H9 (cell line): ENCODE data around the gene PRKCA. TPM values are rescaled to one million over a fixed set of nuclear protein-coding genes. Genes with fewer than 3 reads are reported as not detected.
A peak's percentile ranks its signal among the peaks of the same experiment; 100 is the strongest.

Experiments
- DNase-seq: peaks from one replicate; pipeline ENCODE4 v3.0.0-alpha.2; 2017
- H2AFZ ChIP-seq: one replicate; pipeline ENCODE4 v1.6.1; 2013; ENCODE audit warnings: mild to moderate bottlenecking, low read length, control low read depth, moderate library complexity
- H2AK5ac ChIP-seq: 2 replicates; pipeline ENCODE4 v1.6.1; 2013; ENCODE audit warnings: low read length, control low read depth, mixed read lengths; ENCODE audit not compliant: insufficient read length
- H2BK120ac ChIP-seq: one replicate; pipeline ENCODE4 v1.6.1; 2013; ENCODE audit warnings: low read depth, mild to moderate bottlenecking, low read length, control low read depth, inconsistent platforms; ENCODE audit not compliant: poor library complexity, severe bottlenecking
- H2BK12ac ChIP-seq: 2 replicates; pipeline ENCODE4 v1.6.1; 2013; ENCODE audit warnings: low read length, control low read depth, mixed read lengths, low read depth; ENCODE audit not compliant: insufficient read length
- H2BK15ac ChIP-seq: 2 replicates; pipeline ENCODE4 v1.6.1; 2013; ENCODE audit warnings: low read depth, low read length, control low read depth
- H2BK20ac ChIP-seq: one replicate; pipeline ENCODE4 v1.6.1; 2013; ENCODE audit warnings: low read depth, mild to moderate bottlenecking, low read length, control low read depth, inconsistent platforms; ENCODE audit not compliant: poor library complexity, severe bottlenecking
- H2BK5ac ChIP-seq: 2 replicates; pipeline ENCODE4 v1.6.1; 2013; ENCODE audit warnings: low read length, control low read depth, mixed read lengths; ENCODE audit not compliant: insufficient read length
- H3K14ac ChIP-seq: 2 replicates; pipeline ENCODE4 v1.6.1; 2013; ENCODE audit warnings: low read length, control low read depth; ENCODE audit not compliant: insufficient read depth
- H3K18ac ChIP-seq: 2 replicates; pipeline ENCODE4 v1.6.1; 2013; ENCODE audit warnings: low read depth, mild to moderate bottlenecking, mixed read lengths, low read length, control low read depth; ENCODE audit not compliant: insufficient read length
- H3K23ac ChIP-seq: 2 replicates; pipeline ENCODE4 v1.6.1; 2013; ENCODE audit warnings: low read length, control low read depth, mixed read lengths, low read depth; ENCODE audit not compliant: insufficient read length
- H3K23me2 ChIP-seq: 2 replicates; pipeline ENCODE4 v1.6.1; 2013; ENCODE audit warnings: low read depth, mild to moderate bottlenecking, mixed read lengths, low read length, control low read depth; ENCODE audit not compliant: insufficient read length, poor library complexity, severe bottlenecking
- H3K27ac ChIP-seq: 2 replicates; pipeline ENCODE4 v1.5.1; 2013; ENCODE audit warnings: low read length, control low read depth, mixed read lengths, low read depth; ENCODE audit not compliant: insufficient read length
- H3K27me3 ChIP-seq: 2 replicates; pipeline ENCODE4 v1.6.1; 2013; ENCODE audit warnings: low read length, control low read depth, inconsistent platforms; ENCODE audit not compliant: insufficient read depth
- H3K4ac ChIP-seq: 2 replicates; pipeline ENCODE4 v1.6.1; 2013; ENCODE audit warnings: low read depth, mild to moderate bottlenecking, control low read depth, inconsistent platforms, low read length, moderate library complexity
- H3K4me1 ChIP-seq: 2 replicates; pipeline ENCODE4 v1.6.1; 2013; ENCODE audit warnings: low read length, control low read depth, inconsistent platforms; ENCODE audit not compliant: insufficient read depth
- H3K4me2 ChIP-seq: 2 replicates; pipeline ENCODE4 v1.6.1; 2013; ENCODE audit warnings: low read length, control low read depth, mixed read lengths; ENCODE audit not compliant: insufficient read length, insufficient read depth
- H3K56ac ChIP-seq: 2 replicates; pipeline ENCODE4 v1.6.1; 2013; ENCODE audit warnings: low read depth, mild to moderate bottlenecking, mixed read lengths, low read length, control low read depth; ENCODE audit not compliant: insufficient read length
- H3K79me1 ChIP-seq: 2 replicates; pipeline ENCODE4 v1.6.1; 2013; ENCODE audit warnings: low read depth, mild to moderate bottlenecking, moderate library complexity, low read length, control low read depth, inconsistent platforms; ENCODE audit not compliant: insufficient read depth, poor library complexity, severe bottlenecking
- H3K79me2 ChIP-seq: 2 replicates; pipeline ENCODE4 v1.6.1; 2013; ENCODE audit warnings: low read length, control low read depth, inconsistent platforms; ENCODE audit not compliant: insufficient read depth
- H3K9ac ChIP-seq: 2 replicates; pipeline ENCODE4 v1.6.1; 2013; ENCODE audit warnings: low read length, control low read depth, mixed read lengths; ENCODE audit not compliant: insufficient read length; ENCODE audit errors: extremely low read depth
- H3K9me3 ChIP-seq: one replicate; pipeline ENCODE4 v1.6.1; 2013; ENCODE audit warnings: low read depth, low read length, inconsistent platforms; ENCODE audit not compliant: control insufficient read depth
- H3T11ph ChIP-seq: one replicate; pipeline ENCODE4 v1.6.1; 2013; ENCODE audit warnings: mild to moderate bottlenecking, low read length, control low read depth, inconsistent platforms
- H4K20me1 ChIP-seq: one replicate; pipeline ENCODE4 v1.6.1; 2013; ENCODE audit not compliant: control insufficient read depth, insufficient read length, insufficient read depth
- H4K5ac ChIP-seq: 2 replicates; pipeline ENCODE4 v1.6.1; 2013; ENCODE audit warnings: low read depth, mild to moderate bottlenecking, mixed read lengths, low read length, control low read depth; ENCODE audit not compliant: insufficient read length
- H4K8ac ChIP-seq: replicated peaks from 2 replicates; pipeline ENCODE4 v1.6.1; 2013; ENCODE audit warnings: low read length, control low read depth, mixed read lengths, low read depth; ENCODE audit not compliant: insufficient read length
- H4K91ac ChIP-seq: 2 replicates; pipeline ENCODE4 v1.6.1; 2013; ENCODE audit warnings: low read depth, mild to moderate bottlenecking, moderate library complexity, mixed read lengths, low read length, control low read depth; ENCODE audit not compliant: insufficient read length
- H3K27ac Mint-ChIP-seq, 3 experiments: 2 replicates in 2 of 3; 3 replicates in 1 of 3; pipeline ENCODE4 v1.8.0; 2020 to 2021; ENCODE audit warnings: mixed read lengths in 3 of 3, mild to moderate bottlenecking in 1 of 3, moderate library complexity in 1 of 3
- H3K27me3 Mint-ChIP-seq: 2 replicates; pipeline ENCODE4 v1.8.0; 2021; ENCODE audit warnings: low read depth, mild to moderate bottlenecking, moderate library complexity, mixed read lengths
- H3K36me3 Mint-ChIP-seq, 3 experiments: 2 replicates in 2 of 3; 3 replicates in 1 of 3; pipeline ENCODE4 v1.8.0; 2020 to 2021; ENCODE audit warnings: low read depth in 3 of 3, mixed read lengths in 3 of 3; ENCODE audit not compliant: insufficient read depth in 1 of 3
- H3K4me1 Mint-ChIP-seq, 2 experiments: 2 replicates each; pipeline ENCODE4 v1.8.0; 2020; ENCODE audit warnings: mixed read lengths in 2 of 2
- H3K4me3 Mint-ChIP-seq, 2 experiments: 2 replicates in 1 of 2; 3 replicates in 1 of 2; pipeline ENCODE4 v1.8.0; 2020 to 2021; ENCODE audit warnings: mild to moderate bottlenecking in 2 of 2, mixed read lengths in 2 of 2, moderate library complexity in 1 of 2
- H3K9me3 Mint-ChIP-seq, 2 experiments: 2 replicates in 1 of 2; 3 replicates in 1 of 2; pipeline ENCODE4 v1.8.0; 2020; ENCODE audit warnings: mild to moderate bottlenecking in 2 of 2, mixed read lengths in 2 of 2, moderate library complexity in 1 of 2
- WGBS: extraction: QIAGEN DNeasy Blood & Tissue Kit; methylation state at CpG from one replicate; pipeline ENCODE4 v1.1.7; 2013; ENCODE audit warnings: missing lambda C conversion rate, low lambda C conversion rate, mixed read lengths; ENCODE audit not compliant: insufficient read length; ENCODE audit errors: extremely low coverage; 5-methylcytosine and 5-hydroxymethylcytosine counted together
- total RNA-seq: library from RNA; stranded (reverse); gene quantifications from 2 replicates; pipeline ENCODE4 v1.2.1, GENCODE V29; 2021
- TF ChIP-seq, protein P1 (sequence below): fragments of 200-600 bp; sonication (generic); conservative IDR thresholded peaks from 3 replicates; pipeline ENCODE4 v1.8.0; 2021; ENCODE audit warnings: antibody characterized with exemption, mild to moderate bottlenecking

PRKCA gene
- total RNA-seq, 1 experiment from 2014 or later: 10.5 TPM

DNA sequence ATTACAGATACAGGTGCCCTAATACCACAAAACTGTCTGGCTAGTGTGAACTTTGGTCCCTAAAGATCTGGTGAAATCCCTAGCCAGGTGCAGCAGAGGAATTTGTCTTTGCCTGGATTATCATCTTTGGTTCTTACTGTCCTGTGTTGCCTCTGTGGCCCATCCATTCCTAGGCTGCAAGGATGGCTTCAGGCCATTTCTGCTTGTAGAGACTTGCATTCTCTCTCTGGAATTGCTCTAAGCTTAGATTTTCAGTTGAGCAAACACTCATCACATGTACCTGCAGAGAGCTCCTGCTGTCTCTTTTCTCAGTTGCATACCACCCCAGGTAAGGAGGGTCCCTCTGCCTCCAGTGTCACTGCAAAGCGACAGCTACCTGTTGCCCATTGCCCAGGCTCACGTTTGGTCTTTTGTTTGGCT lies 114.9 kb downstream of the PRKCA start:
- H4K20me1 ChIP-seq: no peaks in the 10 kb centered on the region
- Mint-ChIP-seq H3K4me3 (no peak overlapping the region), H3K36me3 (no peaks in the 10 kb centered on the region), H3K4me1 (peaks cover 12 to 22% of the 10 kb centered on the region in 2 experiments), H3K27ac (peak overlapping the region in 1 of 3 experiments; percentile 82; a peak in 2 of 7 replicates), H3K27me3 (no peaks in the 10 kb centered on the region), H3K9me3 (no peaks in the 10 kb centered on the region)
- H3K56ac ChIP-seq: no peak overlapping the region
- no peak overlapping the region for H2AFZ ChIP-seq
- H3K79me2 ChIP-seq: no peaks in the 10 kb centered on the region
- H2BK120ac ChIP-seq: no peak overlapping the region
- H3T11ph ChIP-seq: no peak overlapping the region
- no peak overlapping the region for H4K8ac ChIP-seq
- no peak overlapping the region for H2BK5ac ChIP-seq
- H3K4ac ChIP-seq: no peak overlapping the region
- peaks cover 3% of the 10 kb centered on the region; the same call in 1 of the 2 replicates for H3K4me1 ChIP-seq
- no peak overlapping the region for H4K91ac ChIP-seq
- no peak overlapping the region for H4K5ac ChIP-seq
- H2BK12ac ChIP-seq: no peak overlapping the region
- no peaks in the 10 kb centered on the region for H3K27me3 ChIP-seq
- no peaks in the 10 kb centered on the region for H3K9me3 ChIP-seq
- WGBS: no CpG with 5 or more reads among the region's 2 CpGs
- H2BK15ac ChIP-seq: no peak overlapping the region
- no peaks in the 10 kb centered on the region for H3K23me2 ChIP-seq
- H3K27ac ChIP-seq: no peak overlapping the region
- H3K9ac ChIP-seq: no peak overlapping the region
- TF ChIP-seq, protein P1, sequence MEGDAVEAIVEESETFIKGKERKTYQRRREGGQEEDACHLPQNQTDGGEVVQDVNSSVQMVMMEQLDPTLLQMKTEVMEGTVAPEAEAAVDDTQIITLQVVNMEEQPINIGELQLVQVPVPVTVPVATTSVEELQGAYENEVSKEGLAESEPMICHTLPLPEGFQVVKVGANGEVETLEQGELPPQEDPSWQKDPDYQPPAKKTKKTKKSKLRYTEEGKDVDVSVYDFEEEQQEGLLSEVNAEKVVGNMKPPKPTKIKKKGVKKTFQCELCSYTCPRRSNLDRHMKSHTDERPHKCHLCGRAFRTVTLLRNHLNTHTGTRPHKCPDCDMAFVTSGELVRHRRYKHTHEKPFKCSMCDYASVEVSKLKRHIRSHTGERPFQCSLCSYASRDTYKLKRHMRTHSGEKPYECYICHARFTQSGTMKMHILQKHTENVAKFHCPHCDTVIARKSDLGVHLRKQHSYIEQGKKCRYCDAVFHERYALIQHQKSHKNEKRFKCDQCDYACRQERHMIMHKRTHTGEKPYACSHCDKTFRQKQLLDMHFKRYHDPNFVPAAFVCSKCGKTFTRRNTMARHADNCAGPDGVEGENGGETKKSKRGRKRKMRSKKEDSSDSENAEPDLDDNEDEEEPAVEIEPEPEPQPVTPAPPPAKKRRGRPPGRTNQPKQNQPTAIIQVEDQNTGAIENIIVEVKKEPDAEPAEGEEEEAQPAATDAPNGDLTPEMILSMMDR: no peak
- no peak overlapping the region for H2AK5ac ChIP-seq
- H3K4me2 ChIP-seq: no peak overlapping the region
- no peaks in the 10 kb centered on the region for H3K79me1 ChIP-seq
- H3K23ac ChIP-seq: no peak overlapping the region
- no peak overlapping the region for H3K14ac ChIP-seq
- H2BK20ac ChIP-seq: no peak overlapping the region
- no peak overlapping the region for H3K18ac ChIP-seq
- DNase-seq: no peak
